GM21737 (cell line): ENCODE measurements around the gene S100A6.

Experiments
- ATAC-seq: cut with Tn5 transposase; IDR thresholded peaks from one replicate; pipeline ENCODE4 v1.9.1; 2021; ENCODE audit warnings: mild to moderate bottlenecking, moderate library complexity; ENCODE audit not compliant: unreplicated experiment

S100A6 gene

GRCh38 chr1:153546796-153547559 lies 11.2 kb upstream of the S100A6 start:
- no peak for ATAC-seq

- no peak for ATAC-seq
Measured at GRCh38 chr1:153546371-153546770, 10.6 kb upstream of the S100A6 start.

- ATAC-seq, result no peak
Measured at GRCh38 chr1:153545067-153546055, 9.6 kb upstream of the S100A6 start, which contains the start of gene S100A4. Gene S100A4 (minus strand): TSS chr1:153545806. CDS start chr1:153544794, 1,012 bp downstream.

GRCh38 chr1:153544453-153545066 lies 8.8 kb upstream of the S100A6 start:
- ATAC-seq, result no peak

DNA sequence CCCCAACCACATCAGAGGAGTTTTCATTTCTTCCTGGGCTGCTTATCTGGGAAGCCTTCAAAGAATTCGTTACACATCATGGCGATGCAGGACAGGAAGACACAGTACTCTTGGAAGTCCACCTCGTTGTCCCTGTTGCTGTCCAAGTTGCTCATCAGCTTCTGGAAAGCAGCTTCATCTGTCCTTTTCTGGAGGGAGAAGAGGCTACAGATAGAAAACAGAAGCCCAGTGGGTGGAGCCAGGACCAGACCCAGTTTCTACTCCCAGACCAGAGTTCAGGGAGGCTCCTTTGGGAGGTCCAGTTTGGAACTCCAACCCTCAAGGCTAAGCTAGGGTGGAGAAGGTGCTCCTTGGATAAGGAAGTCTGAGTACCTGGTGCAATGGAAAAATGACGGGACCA lies 7.9 kb upstream of the S100A6 start:
- no peak for ATAC-seq

DNA sequence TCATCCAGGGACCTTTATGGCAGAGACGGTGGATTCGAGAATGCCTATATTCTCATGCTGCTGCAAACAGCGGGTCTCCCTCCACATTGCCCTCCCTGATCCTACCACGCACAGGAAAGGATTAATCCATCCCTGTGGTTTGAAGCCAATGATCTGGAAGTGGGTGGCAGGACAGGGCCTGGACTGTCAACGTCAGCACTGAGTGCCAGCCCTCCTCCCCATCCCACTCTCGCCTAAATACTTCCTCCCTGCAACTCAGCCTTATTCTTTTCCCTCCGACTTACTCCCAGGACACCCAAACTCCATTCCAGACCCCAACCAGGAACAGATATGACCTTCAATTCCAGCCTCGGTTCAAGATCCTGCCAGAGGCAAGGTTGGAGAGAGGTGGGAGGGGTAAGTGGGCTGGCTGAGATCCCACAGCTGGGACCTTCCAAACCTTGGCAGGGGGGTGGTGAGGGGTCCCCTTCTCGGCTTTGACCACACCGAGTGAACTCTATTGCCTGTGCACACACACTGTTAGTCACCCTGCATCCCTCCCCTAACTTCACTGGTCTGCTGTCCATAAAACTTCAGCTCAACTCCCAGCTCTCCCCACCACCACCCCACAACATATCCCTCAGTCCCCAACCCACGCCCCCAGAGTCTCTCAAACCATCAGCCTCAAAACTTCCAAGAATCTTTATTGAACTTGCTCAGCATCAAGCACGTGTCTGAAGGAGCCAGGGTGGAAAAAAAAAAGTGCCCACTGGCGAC lies 7.3 kb upstream of the S100A6 start:
- no peak for ATAC-seq

DNA sequence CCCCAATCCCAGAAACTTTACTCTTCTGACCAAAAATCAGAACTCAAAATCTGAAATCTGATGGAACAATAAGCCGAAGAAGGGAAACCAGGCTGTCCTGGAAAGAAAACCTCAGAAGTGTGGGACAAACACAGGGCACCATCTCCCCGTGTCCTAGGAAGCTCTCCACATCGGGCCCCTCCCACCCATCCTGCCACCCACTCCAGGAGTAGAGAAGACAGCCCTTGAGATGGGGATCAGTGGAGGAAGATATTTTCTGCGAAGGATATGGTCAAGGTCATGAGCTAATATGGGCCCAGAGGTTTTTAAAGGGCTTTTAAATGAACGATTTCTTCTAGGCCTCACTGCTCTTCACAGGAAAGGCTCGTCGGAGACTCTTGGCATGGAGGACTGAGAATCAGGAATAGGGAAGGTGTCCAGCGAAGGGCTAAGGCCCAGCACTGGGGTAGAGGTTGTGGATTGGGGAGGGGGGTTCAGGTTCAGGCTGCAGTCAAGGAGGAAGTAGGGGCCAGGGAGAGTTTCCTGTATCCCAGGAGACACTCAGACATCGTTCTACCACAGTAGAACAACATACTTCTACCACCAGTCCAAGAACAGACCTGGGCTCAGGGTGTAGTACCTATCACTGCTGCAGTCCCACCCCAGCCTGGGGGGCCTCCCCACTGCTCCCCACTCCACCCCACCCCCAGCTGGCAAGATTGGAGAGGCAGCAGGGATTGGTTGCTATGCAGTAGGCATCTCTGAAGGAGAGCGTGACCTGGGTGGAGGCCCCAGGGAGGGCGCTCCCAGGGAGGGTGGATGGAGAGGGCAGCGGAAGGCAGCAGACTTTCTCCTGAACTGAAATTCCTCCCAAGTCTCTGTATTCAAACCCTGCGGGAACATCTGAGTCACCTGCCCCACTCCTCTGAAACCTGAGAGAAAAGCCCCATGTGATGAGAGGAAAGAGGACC lies 6.1 kb upstream of the S100A6 start:
- ATAC-seq, result no peak

DNA sequence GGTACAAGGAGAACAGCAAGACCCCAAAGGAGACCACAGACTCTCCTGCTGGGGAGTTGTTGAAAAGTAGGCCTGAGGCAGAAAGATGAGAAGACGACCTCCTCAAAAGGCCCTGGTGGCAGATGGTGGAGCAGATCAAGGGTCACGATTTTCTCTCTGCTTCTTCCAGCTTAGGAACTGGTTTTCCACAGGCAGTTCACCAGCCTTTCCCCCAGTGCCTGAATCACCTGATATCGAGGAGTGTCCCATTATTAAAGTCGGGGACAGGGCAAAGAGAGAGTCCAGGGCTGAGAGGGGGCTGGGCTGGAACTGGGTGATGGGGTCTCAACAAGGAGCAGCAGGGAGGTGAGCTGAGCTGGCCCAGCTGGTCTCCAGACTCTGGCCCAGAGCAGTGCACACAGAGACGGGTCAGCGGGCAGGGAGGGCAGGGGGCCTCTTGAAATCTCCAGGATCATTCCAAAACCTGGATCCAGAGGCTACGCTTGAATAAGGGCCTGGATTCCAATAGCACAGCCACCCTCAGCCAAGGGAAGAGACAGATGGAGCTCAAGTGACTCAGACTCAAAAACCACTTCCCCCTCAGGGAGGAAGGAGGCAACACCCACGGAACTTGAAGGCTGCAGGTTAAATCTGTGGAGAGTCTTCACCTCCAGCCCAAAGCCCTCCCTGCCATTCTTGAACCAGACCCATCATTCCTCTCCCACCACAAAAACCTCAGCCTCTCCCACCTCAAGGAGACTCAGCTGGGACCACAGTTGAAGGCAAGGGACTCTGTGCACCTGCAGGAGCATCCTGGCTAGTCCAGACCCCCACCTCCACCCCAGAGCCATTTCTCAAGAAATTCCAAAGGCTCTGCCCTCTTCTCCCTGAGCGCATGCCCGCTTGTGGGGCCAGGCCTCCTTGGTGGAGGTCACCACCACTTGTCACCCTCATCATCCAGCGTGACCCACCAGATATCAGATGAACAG lies 4.9 kb upstream of the S100A6 start, which contains the start of gene S100A5:
TSS of gene S100A5 (minus strand) at position 541 of the 968 bp plus-strand sequence. CDS start 743 bp downstream, outside the sequence.
- no peak for ATAC-seq

DNA sequence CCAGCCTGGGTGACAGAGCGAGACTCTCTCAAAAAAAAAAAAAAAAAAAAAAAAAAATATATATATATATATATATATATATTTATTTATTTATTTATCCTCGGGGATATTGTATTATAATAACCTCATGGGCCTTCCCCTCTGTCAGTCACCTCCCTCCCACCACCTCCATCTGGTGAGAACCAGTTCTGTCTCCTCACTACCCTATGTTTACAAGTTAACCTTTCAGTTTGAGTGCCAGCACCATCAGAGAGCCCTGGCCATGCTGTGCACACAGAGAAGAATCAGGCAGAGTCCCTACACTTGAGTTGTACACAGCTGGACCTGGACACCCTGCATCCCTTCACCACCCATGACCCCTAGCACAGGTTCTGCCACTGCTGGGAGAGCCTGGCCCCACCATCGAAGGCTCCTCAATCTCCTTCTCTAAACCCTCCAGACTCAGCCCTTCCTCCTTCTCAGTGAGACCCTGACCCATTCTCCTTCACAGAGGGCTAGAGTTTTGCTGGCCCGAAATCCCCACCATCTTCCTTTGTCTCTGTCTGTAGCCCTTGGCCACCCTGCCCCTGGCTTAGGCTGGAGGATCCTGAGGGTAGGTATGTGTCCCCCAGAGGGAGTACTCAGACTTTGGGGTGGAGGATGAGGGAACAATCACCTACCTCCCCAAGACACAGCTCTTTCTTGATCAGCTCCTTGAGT lies 3.8 kb upstream of the S100A6 start:
- ATAC-seq, result no peak

DNA sequence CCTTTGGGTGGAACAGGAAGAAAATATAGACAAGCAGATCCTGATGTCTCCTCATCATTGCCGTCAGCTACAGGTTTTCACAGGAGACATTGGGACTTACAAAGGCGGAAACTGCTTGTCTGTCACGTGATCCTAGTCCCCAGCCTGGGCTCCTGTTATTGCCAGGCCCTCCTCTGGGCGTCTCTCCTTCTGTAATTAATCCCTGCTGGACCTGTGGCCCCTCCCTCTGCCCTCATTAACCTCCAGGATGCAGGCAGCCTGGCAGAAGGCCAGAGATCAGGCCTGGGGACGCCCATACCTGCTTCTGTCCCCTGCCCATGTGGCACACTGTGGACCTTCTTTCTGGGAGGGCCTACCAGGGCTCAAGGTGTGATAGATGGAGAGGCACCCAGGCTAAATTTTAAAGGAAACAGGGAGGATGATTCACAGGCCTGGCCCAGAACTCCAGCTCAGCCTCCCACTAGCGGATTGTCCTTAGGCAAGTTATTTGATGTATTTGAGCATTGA lies 2.6 kb upstream of the S100A6 start:
- ATAC-seq, result no peak

DNA sequence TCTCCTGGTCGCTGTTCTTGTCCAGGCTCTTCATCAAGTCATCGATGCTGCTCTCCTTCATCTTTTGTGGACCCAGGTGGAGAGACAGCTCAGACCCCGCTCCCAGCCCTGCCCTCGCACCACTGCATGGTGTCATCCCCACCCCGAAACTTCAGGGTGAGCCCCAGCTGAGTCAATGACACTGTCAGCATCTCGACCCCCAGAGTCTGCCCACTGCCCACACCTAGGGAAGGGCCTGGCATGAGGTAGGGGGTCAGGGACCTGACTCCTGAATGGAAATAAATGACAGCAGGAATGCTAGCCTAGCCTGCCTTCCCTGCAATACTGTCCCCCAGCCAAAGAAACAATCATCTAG lies 1.6 kb upstream of the S100A6 start:
- ATAC-seq, result no peak

- ATAC-seq, result no peak
Measured at GRCh38 chr1:153536671-153537375, 1.0 kb upstream of the S100A6 start.

- no peak for ATAC-seq
Measured at GRCh38 chr1:153536012-153536670, 350 bp upstream of the S100A6 start.

GRCh38 chr1:153534925-153535241 lies 908 bp downstream of the S100A6 start:
- ATAC-seq, result no peak

- ATAC-seq, result no peak
Measured at GRCh38 chr1:153534226-153534924, 1.4 kb downstream of the S100A6 start.

DNA sequence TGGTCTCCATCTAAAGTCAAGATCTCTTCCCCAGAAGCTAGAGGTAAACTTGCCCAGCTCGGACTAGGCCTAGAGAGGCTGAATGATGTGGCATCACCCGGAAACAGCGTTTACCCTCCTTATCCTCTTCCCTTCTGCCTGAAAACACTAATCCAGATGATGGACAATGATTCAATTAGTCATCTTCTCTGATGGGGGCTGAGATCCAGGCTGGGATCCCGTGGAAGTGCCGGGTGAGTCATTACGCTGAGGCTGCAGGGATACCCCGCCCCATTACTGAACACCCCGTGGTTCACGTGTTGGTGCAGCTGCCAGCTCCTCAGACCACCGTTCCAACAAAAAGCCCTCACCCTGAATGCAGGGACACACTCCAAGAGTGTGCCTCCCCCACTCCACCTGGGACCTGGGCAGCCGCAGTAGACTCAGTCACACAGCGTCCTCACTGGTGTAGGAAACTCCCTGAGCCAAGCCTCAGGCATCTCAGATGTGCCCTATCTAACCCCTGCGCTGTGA lies 2.0 kb downstream of the S100A6 start:
- ATAC-seq, result no peak
